GM21360 (cell line): ENCODE results near the gene H3-3A.

Experiments
- ATAC-seq: cut with Tn5 transposase; IDR thresholded peaks from one replicate; pipeline ENCODE4 v1.9.1; 2021; ENCODE audit warnings: mild to moderate bottlenecking, moderate library complexity; ENCODE audit not compliant: unreplicated experiment

H3-3A gene

DNA sequence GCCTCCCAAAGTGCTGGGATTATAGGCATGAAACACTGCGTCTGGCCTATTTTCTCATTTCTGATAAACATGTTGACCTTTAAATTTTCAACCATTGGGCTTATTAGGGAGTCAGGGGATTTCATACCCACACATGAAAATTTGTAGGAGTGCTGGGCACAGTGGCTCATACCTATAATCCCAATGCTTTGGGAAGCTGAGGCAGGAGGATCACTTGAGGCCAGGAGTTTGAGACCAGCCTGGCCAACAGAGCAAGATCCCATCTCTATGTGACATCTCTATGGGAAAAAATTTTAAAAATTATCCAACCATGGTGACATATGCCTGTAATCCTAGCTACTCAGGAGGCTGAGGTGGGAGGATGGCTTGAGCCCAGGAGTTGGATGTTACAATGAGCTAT is 10.5 kb upstream of the H3-3A start:
- no peak for ATAC-seq

DNA sequence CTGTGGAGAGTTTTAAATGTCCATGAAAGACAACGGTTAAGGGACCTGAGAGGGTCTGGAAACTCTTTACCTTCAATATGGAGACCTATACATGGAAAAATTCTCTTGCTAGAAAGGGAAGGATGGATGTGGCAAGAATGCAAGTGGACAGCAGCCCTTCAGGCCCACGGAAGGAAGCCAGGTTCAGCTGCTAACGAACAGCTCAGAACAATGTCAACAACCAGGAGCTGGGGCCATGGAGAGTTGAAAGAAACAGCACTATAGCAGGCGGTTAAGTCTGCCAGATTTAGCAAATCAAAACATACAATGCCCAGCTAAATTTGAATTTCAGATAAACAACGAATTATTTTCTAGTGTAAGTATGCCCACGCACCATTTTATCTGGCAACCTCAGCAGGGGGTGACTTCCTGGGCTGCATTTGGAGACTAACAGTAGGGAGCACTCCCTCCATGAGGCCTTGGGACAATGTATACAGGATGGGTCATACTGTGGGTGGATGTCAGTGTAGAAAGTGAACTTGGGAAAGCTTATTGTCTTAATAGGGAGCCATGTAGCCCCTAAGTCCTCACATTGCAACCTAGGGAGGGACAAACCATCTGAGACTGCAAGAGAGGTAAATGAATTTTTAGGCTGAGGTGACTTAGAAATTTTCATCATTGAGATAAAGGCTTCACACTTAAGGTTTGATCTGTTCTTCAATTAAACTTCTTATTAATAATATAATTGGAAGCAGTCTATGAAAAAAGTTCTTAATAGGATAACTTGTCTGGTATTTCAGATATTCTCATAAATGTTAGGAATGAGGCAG is 7.8 kb upstream of the H3-3A start:
- ATAC-seq, result no peak

DNA sequence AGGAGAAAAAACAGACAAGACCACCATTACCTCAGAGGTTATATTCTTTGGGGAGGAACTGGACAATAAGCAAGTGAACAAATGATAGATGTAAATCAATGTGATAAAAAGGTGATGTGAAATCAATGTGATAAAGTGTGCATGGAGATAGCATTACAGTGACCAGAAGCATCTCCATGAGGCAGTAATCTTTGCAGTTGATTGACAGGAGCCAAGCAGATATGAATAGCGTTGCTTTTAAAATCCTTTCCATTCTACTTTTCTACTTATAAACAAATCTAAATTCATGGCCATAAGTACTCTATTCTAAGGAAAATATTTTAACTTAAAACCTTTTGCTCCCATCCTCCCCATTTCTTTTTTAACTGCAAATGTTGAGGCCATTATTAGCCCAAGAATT is 2.8 kb upstream of the H3-3A start:
- ATAC-seq, result no peak

DNA sequence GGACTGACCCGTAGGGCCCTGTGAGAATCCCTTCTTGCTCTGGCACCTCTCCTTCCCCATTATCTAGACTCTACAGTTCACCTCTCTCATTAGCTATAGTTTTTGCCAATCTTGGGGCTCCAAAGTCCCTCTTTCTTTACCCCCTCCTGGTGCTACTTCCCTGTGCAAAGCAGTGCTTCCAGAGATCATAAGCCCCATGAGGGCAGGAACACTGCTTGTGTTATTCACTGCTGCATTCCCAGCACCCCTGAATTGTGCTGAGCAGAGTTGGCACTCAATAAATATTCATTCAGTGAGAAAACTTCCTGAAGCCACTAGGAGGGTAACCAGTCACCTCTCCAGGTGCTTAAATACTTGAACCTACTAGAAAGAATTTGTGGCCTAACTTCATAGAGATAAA is 2.1 kb upstream of the H3-3A start:
- ATAC-seq, result no peak

DNA sequence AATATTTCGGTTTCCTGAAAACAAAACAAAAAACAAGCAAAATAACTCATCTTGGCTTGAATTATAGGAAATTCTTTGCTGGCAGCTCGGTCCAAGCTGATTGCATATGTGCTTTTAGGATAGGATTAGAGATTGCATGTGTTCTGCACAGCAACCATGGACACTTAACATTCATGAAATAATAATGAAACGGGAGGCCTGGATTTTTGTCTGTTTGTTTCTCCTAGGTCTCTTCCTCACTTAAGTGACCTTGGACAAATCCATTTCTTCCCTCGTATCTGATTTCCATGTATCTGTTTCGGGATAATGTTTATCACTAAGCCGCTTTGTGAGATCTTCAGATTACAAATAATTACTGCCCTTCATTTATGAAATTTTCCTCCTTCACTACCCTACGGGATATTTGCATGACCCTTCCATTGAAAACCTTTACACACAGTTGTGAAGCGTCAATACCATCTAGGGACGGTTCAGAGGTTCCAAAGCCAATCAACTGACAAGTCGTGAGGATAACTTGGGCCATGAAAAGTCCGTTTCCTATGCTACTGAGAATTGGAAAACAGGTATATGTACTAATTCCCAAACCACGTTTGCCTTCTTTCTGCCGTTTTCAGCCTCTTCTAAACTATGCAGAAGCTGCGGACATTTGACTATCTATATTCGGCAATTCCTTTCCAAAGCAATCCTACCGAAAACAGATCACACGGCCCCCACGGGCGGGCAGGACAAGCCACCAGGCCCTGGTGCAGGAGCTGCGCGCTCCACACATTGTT is 1.3 kb upstream of the H3-3A start:
- ATAC-seq, result no peak

DNA sequence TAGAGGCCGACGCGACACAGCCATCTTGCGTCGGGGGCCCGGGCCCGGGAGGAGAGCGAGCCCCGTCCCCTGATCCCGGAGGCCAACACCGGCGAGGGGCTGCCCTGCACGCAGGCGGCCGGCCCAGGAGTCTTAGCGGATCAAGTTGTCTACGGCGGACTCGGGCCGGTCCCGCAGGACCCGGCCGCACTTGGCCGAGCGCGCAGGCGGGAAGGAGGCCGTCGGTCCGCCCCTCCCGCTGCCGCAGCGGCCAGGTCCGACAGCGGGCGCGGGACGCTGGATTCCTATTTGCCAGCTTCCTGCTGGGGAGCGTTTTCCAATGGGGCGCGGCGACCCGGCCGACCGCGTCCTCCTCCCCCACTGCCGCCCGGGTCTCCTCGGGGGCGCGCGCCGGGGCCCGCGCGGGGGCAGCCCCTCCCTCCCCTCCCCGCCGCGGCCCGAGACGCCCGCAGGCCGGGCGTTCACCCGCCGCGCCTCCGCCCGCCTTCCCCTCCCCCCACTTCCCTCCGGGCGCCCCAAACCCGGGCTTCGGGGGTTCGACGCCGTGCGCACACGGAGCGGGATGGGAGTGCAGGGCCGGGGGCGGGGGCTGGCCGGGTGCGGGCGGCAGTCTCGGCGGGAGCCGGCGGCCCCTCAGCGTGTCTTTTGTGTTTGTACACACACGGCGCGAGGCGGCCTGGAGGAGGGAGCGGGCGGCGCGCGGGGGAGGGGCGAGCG is 517 bp upstream of the H3-3A start:
- ATAC-seq, result peak; percentile 40

DNA sequence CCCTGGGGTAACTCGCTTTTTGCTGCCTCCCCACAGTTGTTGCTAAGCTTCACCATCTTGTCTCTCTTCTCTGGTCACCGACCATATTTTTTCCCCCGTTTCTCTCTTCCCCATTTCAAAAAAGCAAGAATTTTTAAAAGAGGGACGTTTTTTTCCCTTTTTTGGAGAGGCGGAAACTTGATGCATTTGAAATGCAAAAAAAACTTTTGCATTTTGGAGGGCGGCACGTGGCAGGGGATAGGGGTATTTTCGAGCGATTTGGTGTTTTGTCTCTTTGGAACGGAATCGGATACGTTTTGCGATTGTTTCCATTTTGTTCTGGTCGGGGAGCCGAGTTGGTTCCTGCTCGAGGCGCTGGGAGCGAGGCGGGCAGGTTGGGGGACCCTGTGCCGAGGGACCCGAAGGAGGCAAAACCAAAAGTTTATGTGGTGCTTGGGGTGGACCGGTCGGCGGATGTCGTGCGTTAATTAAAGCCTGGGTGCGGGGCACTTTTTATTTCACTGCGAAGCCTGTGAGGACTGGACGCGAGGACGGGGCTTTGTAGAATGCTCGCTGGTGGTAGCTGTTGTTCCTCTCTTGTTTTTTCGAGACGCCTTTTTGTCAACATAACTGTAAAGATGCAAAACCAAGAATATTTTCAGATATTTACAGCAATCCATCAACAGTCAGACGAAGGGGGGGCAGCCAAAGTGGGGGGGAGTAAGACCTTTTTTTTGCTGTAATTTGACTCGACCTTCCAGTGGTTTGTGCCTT is 884 bp downstream of the H3-3A start:
- no peak for ATAC-seq

DNA sequence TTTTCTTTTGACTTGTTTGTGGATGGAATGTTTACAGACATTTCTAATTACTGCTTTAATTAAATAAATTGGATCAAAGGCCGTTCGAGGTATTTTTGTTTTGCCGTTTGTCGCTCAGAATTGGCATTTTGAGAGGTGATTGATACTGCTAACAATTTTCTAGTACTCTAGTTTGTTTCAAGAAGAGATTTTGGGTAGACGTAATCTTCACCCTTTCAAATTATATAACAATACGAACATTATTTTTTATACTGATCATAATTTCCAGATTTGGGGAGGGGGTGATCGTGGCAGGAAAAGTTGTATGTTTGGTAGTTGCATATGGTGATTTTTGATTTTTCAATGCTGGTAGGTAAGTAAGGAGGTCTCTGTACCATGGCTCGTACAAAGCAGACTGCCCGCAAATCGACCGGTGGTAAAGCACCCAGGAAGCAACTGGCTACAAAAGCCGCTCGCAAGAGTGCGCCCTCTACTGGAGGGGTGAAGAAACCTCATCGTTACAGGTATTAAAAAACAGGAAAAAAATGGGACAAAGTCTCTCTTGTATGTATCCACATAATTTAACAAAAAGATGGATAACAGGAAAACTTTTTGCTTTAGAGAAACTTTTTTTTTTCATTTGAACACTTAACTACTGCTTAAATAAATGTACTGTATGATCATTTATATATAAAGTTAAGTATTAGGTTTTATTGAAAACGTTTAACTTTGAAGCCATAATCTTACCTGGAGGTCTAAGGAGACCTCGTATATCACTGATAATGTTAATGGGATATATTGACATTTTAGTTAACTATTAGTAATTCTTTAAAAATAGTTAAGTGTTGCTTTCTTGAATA is 1.7 kb downstream of the H3-3A start:
- no peak for ATAC-seq

DNA sequence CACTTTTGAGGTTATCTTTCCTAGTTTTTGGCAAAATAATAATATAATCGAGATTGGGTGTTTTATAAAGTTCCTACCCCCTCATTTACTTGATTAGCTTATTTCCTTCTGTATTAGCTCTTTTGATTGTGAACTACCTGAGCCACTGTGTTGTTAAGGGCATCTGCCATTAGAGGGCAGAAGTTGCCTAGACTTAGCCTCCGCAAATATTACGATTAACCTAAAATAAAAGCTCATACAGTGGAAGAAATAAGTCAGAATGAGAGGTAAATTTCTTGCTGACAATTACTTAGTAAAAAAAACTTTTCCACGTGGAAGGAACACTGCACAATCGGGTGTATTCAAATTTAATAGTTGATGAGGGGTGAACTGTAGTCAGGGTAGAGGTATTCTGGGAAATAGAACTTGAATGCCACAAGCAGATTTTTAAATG is 2.3 kb downstream of the H3-3A start:
- no peak for ATAC-seq

DNA sequence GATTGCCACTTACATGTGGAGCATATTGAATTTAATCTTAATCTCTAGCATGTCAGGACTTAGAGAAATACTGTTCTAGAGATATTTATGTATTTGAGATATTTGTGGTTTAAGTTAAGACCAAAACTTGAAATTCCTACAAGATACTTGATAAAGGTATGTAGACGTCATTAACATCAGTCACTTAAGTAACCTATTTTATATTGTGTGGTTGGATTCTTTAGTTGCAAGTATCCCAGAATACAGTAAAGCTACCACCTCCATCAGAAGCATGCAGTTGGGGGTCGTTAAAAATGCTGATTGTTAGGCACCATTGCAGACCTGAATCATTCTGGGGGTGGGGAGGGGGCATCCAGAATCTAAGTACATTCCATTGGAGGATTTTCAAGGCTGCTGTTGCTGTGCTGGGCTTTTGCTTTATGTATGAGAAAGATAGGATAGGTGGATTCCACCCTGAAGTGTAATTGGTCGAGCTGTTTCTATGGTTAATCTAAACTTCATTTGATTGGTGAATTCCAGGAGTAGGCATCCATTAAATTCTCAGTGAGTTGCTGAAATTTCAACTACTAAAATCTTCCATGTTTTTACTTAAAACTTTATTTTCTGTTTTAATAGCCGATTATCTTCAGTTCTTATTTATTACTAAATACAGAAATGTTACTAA is 4.0 kb downstream of the H3-3A start:
- ATAC-seq, result no peak

DNA sequence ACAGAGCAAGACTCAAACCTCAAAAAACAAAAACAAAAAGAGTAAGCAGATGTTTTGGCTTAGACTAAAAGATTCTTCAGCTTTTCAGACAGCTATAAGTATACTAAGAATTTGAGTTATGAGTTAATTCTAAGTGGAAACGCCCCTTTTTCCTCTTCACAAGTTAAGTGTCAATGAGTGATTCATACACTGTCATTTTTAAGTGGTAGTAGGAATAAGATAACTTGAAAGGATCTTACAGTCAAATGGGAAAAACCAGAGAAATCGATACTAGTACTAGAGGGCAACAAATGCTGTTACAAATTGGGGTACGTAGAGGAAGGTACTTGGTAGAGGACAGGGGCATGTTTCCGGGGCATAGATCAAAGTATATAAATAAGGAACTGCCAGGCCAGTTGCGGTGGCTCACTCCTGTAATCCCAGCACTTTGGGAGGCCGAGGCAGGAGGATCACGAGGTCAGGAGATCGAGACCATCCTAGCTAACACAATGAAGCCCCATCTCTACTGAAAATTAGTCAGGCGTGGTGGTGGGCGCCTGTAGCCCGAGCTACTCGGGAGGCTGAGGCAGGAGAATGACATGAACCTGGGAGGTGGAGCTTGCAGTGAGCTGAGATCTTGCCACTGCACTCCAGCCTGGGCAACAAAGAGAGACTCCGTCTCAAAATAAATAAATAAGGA is 7.4 kb downstream of the H3-3A start:
- no peak for ATAC-seq

DNA sequence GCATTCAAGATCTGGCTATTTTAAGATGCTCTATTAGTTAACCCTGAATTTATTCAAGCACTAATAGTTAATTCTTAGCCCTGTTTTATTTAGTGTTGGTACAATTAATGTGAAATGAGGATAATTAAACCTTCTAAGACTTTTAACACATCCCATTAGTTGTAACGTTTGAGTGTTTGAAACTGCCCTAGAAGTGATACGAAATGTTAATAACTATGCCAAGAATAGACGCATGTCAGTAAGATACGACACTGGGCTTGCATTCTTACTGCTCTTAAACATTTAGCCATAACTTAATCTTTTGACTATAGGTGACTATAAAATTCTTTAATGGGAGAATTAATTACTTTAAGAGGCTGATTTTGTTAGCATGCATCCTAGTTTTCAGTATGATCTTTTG is 9.8 kb downstream of the H3-3A start:
- ATAC-seq, result no peak

DNA sequence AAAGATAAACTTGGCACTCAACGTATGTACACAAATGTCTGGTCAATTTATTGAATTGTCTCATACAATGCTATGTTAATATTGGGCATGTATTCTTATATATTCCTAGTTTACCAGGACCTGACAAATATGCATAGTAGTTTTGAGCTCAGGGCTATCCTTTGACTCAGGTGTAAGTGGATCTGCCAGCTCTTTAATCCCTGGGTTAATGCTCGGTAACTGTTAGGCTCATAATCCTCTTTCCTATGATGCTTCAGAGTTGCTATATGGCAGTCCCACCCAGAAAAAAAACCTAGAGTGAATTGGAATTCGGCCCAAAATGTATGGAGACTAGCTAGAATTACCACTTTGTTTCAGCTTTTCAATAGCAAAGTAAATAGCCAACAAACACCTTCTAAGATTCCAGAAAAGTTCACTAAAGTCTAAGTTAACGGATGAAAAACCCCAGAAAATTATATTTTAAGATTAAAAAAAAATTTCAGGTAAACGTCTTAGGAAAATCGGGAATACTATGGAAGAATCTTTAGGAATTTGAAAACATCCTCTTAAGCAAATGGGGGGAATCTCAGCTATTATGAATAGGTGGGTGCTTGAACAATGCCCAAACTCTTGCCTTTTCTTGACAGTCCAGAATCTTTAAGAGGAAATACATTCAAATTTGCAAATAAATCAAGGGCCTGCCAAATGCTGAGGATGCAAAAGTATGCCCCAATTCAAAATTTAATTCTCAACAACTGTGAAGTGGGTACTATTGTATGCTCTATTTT is 10.9 kb downstream of the H3-3A start:
- ATAC-seq, result no peak

DNA sequence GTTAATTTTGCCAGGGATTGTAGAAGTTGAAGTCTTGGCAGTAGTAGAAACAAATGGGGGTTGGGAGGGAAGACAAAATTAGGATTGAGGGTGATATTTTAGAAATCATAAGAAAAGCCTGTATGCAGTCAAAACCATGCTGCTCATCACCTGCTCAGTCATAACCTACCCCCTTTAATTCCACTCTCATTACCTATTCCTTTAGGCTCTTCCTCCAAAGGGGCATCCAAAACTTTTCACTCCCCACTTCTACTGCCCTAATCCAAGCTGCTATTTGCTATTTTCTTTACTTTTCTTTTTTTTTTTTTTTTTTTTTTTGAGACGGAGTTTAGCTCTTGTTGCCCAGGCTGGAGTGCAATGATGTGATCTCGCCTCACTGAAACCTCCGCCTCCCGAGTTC is 11.5 kb downstream of the H3-3A start:
- ATAC-seq, result no peak

DNA sequence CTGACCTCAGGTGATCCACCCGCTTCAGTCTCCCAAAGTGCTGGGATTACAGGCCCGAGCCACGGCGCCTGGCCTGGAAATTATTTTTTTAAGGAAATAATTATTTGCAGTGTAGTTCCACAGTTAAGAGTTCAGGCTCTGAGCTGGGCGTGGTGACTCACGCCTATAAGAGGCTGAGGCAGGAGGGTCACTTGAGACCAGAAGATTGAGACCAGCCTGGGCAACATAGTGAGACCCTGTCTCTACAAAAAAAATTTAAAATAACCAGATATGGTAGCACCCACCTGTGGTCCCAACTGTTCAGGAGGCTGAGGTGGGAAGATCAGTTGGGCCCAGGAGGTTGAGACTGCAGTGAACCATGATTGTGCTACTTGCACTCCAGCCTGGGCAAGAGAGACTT is 13.9 kb downstream of the H3-3A start:
- no peak for ATAC-seq

DNA sequence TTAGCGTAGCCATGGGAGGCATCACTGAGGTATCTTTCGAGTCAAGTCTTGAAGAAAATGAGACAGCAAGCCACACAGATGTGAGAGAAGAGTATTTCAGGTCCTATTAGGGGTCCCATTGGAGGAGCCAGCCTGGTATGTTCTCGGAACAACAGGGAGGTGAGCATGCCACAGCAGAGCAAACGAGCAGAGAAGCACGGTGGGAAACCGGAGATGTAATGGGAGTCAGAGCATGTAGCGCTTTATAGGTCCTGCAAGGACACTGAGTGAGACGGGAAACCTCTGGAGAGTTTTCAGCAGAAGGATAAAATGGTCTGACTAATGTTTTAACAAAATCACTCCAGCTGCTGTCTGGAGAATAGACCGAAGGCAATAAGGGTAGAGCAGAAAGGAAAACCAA is 15.9 kb downstream of the H3-3A start:
- ATAC-seq, result no peak

DNA sequence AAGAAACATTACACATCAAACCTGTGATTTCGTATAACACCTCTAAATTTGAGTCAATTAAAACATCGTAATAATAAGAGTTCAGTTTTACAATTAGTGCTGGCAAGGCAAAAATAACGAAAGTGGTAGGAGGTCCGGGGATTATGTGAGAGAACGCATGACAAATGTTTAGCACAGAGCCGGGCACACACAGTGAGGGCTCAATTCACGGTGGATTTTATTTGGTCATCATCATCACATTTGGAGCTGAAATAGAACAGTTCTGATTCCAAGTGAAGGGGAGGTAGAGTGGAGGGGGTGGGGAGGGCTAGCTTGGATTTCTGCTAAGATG is 20.0 kb downstream of the H3-3A start:
- no peak for ATAC-seq

DNA sequence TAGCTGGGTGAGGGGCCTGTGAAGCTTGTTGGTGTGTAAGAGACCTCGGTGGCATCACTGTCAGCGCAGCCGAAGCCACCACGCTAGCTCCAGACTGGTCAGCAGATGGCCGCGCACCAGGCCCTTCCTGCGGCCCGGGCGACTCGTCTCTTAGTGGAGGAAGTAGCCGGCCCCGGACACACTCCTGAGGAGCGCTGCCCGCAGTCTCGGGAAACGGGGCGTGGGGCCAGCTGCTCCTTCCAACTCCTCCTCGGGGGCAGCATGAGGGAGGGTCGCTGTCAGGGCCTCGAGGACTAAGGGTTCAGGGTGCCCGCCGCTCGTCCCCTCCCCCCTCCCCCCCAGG is 20.4 kb downstream of the H3-3A start:
- peak; percentile 4 for ATAC-seq
